HG02678 (cell line): ENCODE measurements around the gene PNPO.

ENCODE experiments used
- ATAC-seq: cut with Tn5 transposase; IDR thresholded peaks from one replicate; pipeline ENCODE4 v1.9.1; 2021; ENCODE audit warnings: mild to moderate bottlenecking, moderate library complexity; ENCODE audit not compliant: unreplicated experiment

The PNPO gene

GRCh38 chr17:47995241-47995935 is 54.0 kb downstream of the PNPO start:
- no peak for ATAC-seq

GRCh38 chr17:47996201-47996600 is 54.8 kb downstream of the PNPO start:
- ATAC-seq: no peak

- no peak for ATAC-seq
Measured at GRCh38 chr17:47997586-47997985, 56.2 kb downstream of the PNPO start.

GRCh38 chr17:47998044-47998443 is 56.7 kb downstream of the PNPO start:
- ATAC-seq: no peak
